ENCODE results near the gene SLC29A3.
"Not testable (repeated sequence)": the region's sequence is repeated elsewhere in the genome, so short reads cannot be mapped to it uniquely, and the experiment has no call there.

Gene SLC29A3

DNA sequence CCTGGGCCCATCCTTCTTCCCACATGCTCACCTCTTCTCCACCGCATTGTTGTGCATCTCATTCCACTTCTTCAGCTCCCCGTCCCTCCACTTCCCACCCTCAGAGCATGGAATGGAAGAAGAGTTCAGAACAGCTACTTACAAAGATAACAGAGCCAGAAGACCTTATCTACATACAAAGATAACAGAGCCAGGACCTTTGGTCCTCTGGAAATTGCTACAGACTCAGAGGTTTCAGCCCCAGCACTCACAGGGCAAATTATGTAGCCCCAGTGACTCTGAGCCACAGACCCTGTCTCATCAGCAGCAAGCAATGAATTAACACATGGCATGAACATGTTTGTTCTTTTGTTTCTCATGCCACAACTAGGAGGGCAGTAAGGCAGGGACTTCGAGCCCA is 28.7 kb upstream of the SLC29A3 start:
- H3K4me3 ChIP-seq (ENCODE audit: low read length) = no peak overlapping the region
- TF ChIP-seq ZNF274 (IDR thresholded peaks at IDR 0.05; ENCODE audit: low read depth, low read length) = no peak

DNA sequence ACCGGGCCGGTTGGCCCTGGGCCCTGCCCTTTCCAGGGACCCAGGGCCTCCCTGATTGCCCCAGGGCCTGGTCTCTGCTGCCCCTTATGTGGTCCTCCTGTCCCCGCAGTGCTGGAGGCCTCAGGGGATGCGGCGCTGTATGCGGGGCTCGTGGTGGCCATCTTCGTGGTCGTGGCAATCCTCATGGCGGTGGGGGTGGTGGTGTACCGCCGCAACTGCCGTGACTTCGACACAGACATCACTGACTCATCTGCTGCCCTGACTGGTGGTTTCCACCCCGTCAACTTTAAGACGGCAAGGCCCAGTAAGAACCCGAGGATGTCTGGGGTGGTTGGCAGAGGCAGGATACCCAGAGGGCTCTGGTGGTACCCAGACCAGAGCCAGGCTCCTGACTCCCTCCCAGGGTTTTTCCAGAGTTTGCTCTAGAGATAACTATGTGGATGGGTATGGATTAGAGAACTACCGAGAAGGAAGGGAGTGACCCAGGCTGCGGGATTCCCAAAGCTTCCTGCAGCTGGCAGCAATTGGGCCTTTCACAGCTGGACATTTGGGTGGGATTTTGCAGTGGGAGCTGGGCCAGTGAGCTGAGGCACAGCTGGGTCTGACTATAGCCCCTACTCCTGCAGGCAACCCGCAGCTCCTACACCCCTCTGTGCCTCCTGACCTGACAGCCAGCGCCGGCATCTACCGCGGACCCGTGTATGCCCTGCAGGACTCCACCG is 28.1 kb upstream of the SLC29A3 start:
- no peak overlapping the region for H3K4me3 ChIP-seq (ENCODE audit: low read length)
- TF ChIP-seq ZNF274 (IDR thresholded peaks at IDR 0.05; ENCODE audit: low read depth, low read length) = no peak

DNA sequence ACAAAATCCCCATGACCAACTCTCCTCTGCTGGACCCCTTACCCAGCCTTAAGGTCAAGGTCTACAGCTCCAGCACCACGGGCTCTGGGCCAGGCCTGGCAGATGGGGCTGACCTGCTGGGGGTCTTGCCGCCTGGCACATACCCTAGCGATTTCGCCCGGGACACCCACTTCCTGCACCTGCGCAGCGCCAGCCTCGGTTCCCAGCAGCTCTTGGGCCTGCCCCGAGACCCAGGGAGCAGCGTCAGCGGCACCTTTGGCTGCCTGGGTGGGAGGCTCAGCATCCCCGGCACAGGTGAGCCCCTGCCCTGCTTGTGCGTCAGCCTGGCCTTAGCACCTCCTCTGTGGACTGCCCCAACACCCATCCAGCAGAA is 27.5 kb upstream of the SLC29A3 start:
- no peak for TF ChIP-seq ZNF274 (IDR thresholded peaks at IDR 0.05; ENCODE audit: low read depth, low read length)
- no peak overlapping the region for H3K4me3 ChIP-seq (ENCODE audit: low read length)

DNA sequence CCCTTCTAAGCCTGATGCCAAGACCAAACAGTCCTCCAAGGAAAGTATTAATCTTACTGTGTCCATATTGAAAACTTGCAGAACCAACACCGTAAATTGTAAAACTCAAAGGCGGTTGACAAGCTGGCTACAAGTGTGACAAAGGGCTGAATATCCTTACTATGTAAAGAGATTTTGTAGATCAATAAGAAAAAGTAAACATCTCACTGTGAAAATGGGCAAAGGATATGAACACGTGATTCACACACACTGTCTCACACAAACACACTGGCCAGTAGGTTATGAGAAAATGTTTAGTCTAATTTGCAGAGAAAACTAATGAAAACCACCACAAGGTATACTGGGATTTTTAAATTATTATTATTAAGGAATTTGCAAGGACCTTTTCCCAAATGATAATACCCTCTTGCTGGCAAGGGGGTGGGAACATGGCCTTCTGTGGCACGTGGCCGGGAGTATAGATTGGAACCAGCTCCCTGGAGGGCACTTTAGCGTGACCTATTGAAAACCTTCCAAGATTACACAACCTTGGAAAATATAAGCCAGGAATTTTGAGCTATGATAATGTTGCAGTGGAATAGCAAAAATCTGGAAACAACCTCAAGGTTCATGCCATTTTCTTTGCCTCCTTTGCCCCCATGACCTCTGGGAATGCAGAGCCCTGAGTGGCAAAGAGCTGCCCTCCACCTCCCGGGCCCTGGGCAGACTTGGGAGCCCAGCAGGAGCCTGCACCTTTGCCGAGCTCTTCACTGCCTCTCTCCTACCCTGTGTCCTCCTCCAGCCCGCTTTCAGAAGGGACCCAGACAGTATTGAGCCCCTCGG is 26.2 kb upstream of the SLC29A3 start:
- no peak for TF ChIP-seq ZNF274 (IDR thresholded peaks at IDR 0.05; ENCODE audit: low read depth, low read length)

DNA sequence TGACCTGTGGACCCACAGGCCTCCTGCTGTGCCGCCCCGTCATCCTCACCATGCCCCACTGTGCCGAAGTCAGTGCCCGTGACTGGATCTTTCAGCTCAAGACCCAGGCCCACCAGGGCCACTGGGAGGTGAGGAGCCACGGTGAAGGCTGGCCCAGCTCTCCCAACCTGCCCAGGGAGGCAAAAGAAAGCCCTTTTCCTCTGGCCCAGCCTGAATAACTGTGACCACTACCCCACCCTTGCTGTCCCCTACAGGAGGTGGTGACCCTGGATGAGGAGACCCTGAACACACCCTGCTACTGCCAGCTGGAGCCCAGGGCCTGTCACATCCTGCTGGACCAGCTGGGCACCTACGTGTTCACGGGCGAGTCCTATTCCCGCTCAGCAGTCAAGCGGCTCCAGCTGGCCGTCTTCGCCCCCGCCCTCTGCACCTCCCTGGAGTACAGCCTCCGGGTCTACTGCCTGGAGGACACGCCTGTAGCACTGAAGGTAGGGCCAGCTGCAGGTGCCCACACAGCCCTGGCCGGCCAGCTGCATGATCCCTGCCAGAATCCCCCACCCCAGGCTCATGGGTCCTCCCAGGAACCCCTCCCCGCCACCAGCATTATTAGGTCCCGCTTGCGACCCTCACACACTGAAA is 25.5 kb upstream of the SLC29A3 start:
- no peak overlapping the region for H3K4me3 ChIP-seq (ENCODE audit: low read length)
- no peak for TF ChIP-seq ZNF274 (IDR thresholded peaks at IDR 0.05; ENCODE audit: low read depth, low read length)

More for the DNA sequence above, 26.2 kb upstream of the SLC29A3 start:
- H3K4me3 ChIP-seq (ENCODE audit: low read length) = no peak overlapping the region

DNA sequence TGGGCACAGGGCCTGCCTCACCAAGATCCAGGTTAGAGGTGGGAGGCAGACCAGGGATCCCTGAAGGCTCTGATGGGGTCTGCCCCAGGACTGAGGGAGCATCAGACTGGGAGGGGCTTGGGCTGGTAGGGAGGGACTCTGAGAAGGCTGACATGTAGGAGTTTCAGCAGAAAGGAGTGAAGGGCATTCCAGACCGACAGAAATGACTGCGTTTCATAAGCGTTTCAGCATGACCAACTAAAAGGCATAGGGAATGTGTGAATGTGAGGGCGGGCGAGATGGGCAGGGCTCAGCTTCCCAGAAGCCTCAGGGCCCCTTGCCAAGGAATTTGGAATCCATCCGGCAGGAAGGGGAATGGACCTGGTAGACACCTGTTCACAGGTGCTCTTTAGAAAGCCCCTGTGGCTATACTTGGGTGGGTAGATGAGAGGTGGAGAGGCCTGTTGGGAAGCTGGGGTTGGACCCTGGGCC is 24.9 kb upstream of the SLC29A3 start:
- no peak for TF ChIP-seq ZNF274 (IDR thresholded peaks at IDR 0.05; ENCODE audit: low read depth, low read length)
- H3K4me3 ChIP-seq (ENCODE audit: low read length) = no peak overlapping the region

DNA sequence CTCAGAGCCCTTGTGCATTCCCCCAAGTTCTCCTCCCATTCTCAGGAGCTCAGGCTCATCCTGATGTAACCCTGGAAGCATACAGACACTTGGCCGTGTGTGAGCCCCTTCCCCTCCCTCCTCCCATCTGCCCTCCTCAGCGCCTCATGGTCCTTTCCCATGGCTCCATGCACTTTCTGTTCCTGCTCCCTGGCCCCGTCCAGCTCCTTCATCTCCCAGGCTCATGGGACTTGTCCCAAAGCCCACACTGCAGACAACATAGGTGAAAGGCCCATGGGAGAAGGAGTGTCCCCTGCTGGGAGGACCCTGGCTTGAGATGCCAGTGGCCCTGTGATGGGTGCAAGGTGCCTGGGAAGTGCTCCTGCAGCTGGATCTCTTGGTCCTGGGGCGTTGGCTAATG is 24.2 kb upstream of the SLC29A3 start:
- H3K4me3 ChIP-seq (ENCODE audit: low read length) = no peak overlapping the region
- no peak for TF ChIP-seq ZNF274 (IDR thresholded peaks at IDR 0.05; ENCODE audit: low read depth, low read length)

DNA sequence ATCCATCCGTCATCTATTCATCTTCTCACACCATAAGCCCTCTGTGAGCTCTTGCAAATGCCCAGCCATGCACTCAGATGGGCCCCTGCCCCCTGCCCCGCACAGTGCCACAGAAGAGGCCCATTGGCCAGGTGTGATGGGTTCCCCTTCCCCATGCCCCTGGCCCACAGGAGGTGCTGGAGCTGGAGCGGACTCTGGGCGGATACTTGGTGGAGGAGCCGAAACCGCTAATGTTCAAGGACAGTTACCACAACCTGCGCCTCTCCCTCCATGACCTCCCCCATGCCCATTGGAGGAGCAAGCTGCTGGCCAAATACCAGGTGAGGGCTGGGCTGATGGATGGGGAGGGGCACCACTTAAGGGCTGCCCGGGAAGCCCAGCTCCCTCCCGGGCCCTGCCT is 23.4 kb upstream of the SLC29A3 start:
- TF ChIP-seq ZNF274 (IDR thresholded peaks at IDR 0.05; ENCODE audit: low read depth, low read length) = no peak
- H3K4me3 ChIP-seq (ENCODE audit: low read length) = no peak overlapping the region

DNA sequence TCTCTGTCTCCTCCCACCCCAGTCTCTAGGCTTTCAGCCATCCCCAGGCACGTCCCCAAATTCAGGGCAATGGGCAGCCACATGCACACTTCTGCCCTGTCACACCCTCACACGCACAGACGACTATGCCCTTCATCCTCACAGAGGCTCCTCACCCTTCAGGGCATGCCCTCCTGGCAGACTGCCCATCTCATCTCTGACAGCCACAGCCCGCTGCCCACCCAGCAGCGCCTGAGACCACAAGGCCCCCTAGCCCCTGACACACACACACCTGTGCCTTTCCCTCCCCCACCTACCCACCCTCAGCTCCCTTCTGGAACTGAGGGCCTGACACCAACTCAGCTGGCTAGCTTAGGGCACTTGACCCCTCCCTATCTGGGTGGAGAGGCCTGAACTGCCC is 23.0 kb upstream of the SLC29A3 start:
- TF ChIP-seq ZNF274 (IDR thresholded peaks at IDR 0.05; ENCODE audit: low read depth, low read length) = no peak

DNA sequence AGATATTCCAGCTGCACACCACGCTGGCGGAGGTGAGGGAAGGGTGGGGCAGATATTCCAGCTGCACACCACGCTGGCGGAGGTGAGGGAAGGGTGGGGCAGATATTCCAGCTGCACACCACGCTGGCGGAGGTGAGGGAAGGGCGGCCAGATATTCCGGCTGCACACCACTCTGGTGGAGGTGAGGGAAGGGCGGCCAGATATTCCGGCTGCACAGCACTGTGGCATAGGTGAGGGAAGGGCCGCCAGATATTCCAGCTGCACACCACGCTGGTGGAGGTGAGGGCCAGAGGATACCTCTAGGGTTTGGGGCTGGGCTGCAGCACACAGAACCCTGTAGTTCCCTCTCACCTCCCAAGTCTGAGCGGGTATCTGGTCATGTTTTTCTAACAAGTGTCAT is 22.2 kb upstream of the SLC29A3 start:
- not testable (repeated sequence) for H3K4me3 ChIP-seq (ENCODE audit: low read length)

More for the DNA sequence above, 23.0 kb upstream of the SLC29A3 start:
- H3K4me3 ChIP-seq (ENCODE audit: low read length) = no peak overlapping the region

DNA sequence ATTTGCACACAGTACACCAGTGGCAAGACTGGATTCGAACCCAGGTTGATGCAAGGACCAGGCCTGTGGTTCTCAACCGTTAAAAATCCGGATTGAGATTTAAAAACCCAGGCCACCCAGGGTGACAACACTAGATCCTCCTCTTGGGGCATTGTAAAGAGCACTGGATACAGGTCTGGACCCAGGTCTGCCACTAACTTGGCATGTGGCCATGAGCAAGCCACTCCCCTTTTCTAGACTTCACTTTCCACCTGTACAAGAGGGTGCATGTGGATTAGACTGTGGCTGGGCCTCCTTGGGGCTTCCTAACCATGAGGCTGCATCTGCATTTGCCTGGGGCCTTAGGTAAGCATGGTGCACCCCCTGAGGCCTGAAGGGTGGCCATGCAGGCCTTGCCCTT is 21.7 kb upstream of the SLC29A3 start:
- no peak overlapping the region for H3K4me3 ChIP-seq (ENCODE audit: low read length)

DNA sequence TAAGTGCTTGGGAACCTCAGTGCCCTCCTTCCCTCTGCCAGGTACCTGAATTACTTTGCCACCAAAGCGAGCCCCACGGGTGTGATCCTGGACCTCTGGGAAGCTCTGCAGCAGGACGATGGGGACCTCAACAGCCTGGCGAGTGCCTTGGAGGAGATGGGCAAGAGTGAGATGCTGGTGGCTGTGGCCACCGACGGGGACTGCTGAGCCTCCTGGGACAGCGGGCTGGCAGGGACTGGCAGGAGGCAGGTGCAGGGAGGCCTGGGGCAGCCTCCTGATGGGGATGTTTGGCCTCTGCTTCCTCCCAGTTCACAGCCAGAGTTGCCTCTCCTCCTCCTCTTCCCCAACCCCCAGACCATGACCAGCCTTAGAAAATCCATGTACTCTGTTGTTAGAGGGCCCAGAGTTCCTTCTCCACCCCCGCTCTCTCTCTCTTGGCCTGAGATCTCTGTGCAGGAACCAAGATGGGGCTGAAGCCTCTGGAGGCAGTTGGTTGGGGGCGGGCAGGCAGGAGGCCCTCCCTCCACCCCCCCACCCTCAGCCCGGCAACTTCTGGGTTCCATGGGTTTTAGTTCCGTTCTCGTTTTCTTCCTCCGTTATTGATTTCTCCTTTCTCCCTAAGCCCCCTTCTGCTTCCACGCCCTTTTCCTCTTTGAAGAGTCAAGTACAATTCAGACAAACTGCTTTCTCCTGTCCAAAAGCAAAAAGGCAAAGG is 19.8 kb upstream of the SLC29A3 start:
- H3K4me3 ChIP-seq (ENCODE audit: low read length) = no peak overlapping the region
- TF ChIP-seq ZNF274 (IDR thresholded peaks at IDR 0.05; ENCODE audit: low read depth, low read length) = no peak

More for the DNA sequence above, 21.7 kb upstream of the SLC29A3 start:
- TF ChIP-seq ZNF274 (IDR thresholded peaks at IDR 0.05; ENCODE audit: low read depth, low read length) = no peak

DNA sequence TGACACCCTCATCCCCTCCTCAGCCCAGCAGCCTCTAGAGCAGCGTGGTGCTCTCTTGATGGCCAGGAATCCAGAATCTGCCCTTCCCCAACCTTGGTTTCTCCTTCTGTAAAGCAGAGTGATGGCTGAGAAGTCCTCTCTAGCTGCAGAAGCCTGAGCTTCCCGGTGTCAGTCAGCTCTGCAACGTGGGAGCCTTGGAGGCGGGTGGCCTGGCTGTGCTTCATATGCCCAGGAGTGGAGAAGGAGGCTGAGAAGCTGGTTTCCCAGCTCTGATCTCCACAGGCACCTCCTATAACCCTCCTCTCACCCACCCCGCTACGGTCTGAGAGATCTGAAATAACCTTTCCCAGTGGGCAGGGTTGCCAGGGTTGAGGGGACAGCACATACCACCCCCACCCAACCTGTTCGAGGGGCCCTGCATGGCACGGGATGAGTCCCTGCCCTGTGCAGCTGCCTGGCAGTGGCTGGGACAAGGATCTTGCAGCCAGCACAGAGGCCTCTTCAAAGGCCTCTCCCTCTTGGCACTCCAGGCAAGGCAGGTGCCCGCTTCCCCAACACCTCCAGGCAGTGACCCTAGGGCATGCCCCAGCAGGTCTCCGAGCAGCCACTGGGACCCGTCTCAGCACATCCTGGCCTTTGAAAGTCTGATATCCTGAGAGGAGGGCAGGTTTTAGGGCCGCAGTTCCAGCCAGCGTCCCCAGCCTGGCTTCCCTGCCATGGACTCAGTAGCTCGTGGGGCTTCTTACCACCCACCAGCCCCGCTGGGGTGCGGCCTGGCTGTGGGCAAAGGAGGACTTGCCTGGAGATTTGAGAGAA is 18.3 kb upstream of the SLC29A3 start:
- no peak for TF ChIP-seq ZNF274 (IDR thresholded peaks at IDR 0.05; ENCODE audit: low read depth, low read length)
- H3K4me3 ChIP-seq (ENCODE audit: low read length) = no peak overlapping the region

All from GM08714 (cell line).